Stimulated activated CD8-positive, alpha-beta memory T cell treated with anti-CD3 and anti-CD28 coated beads, Interleukin-7, amount 100 ng/mL, for 1 hour (primary cell): ENCODE measurements around the gene ATOH7.
"Not testable (repeated sequence)": the region's sequence is repeated elsewhere in the genome, so short reads cannot be mapped to it uniquely, and the experiment has no call there.

Experiments used
- DNase-seq, 2 donors: peaks; one replicate each; pipeline ENCODE4 v3.0.0-alpha.2; 2020; ENCODE audit warnings: low read depth in 2 of 2

The ATOH7 gene

GRCh38 chr10:68231817-68232251 lies at the start of gene ATOH7:
TSS of gene ATOH7 (minus strand) at chr10:68232113. CDS start at chr10:68231677, 436 bp downstream.
- DNase-seq = no peak

- DNase-seq = no peak
Measured at GRCh38 chr10:68280758-68281157, 48.8 kb upstream of the ATOH7 start.

- DNase-seq = not testable (repeated sequence)
Measured at GRCh38 chr10:68278906-68279753, 47.2 kb upstream of the ATOH7 start.

- DNase-seq = not testable (repeated sequence)
Measured at GRCh38 chr10:68277814-68278213, 45.9 kb upstream of the ATOH7 start.

- DNase-seq = no peak
Measured at GRCh38 chr10:68276224-68276623, 44.3 kb upstream of the ATOH7 start.

- DNase-seq = no peak
Measured at GRCh38 chr10:68275600-68276126, 43.8 kb upstream of the ATOH7 start.

GRCh38 chr10:68272833-68273232 lies 40.9 kb upstream of the ATOH7 start:
- no peak for DNase-seq

- no peak for DNase-seq
Measured at GRCh38 chr10:68271196-68271882, 39.4 kb upstream of the ATOH7 start.

GRCh38 chr10:68269562-68270290 lies 37.8 kb upstream of the ATOH7 start:
- DNase-seq = no peak

GRCh38 chr10:68261132-68261856 lies 29.4 kb upstream of the ATOH7 start:
- DNase-seq = no peak

- no peak for DNase-seq
Measured at GRCh38 chr10:68253346-68253745, 21.4 kb upstream of the ATOH7 start.

- DNase-seq = no peak
Measured at GRCh38 chr10:68251625-68252495, 19.9 kb upstream of the ATOH7 start.

GRCh38 chr10:68251151-68251550 lies 19.2 kb upstream of the ATOH7 start:
- no peak for DNase-seq

GRCh38 chr10:68249297-68249696 lies 17.4 kb upstream of the ATOH7 start:
- DNase-seq = no peak

GRCh38 chr10:68247931-68248330 lies 16.0 kb upstream of the ATOH7 start:
- no peak for DNase-seq

- not testable (repeated sequence) for DNase-seq
Measured at GRCh38 chr10:68246397-68246796, 14.5 kb upstream of the ATOH7 start.

GRCh38 chr10:68242051-68242450 lies 10.1 kb upstream of the ATOH7 start:
- DNase-seq = no peak

GRCh38 chr10:68239596-68240150 lies 7.8 kb upstream of the ATOH7 start:
- DNase-seq = no peak

- DNase-seq = no peak
Measured at GRCh38 chr10:68239069-68239468, 7.2 kb upstream of the ATOH7 start.

GRCh38 chr10:68238371-68238770 lies 6.5 kb upstream of the ATOH7 start:
- no peak for DNase-seq
